WERI-Rb-1 (cell line): ENCODE measurements around the gene PFKM.

Source experiments
- DNase-seq: peaks from one replicate; pipeline ENCODE4 v3.0.0-alpha.2; 2020
- H3K27ac ChIP-seq: fragments of 250-450 bp; sonication (Bioruptor Pico); 2 replicates; pipeline ENCODE4 v1.5.1; 2020; ENCODE audit warnings: mild to moderate bottlenecking, moderate library complexity
- H3K27me3 ChIP-seq: fragments of 250-450 bp; sonication (Bioruptor Pico); 2 replicates; pipeline ENCODE4 v1.5.1; 2021; ENCODE audit warnings: mild to moderate bottlenecking, low read depth, moderate library complexity; ENCODE audit not compliant: insufficient read depth, severe bottlenecking
- H3K36me3 ChIP-seq: fragments of 250-450 bp; sonication (Bioruptor Pico); 2 replicates; pipeline ENCODE4 v1.5.1; 2020; ENCODE audit warnings: mild to moderate bottlenecking, moderate library complexity
- H3K4me3 ChIP-seq: 2 replicates; pipeline ENCODE4 v1.5.1; 2011; ENCODE audit warnings: low read depth, mild to moderate bottlenecking, control low read depth, low read length
- H3K9me3 ChIP-seq: fragments of 250-450 bp; sonication (Bioruptor Pico); 2 replicates; pipeline ENCODE4 v1.5.1; 2021; ENCODE audit warnings: mild to moderate bottlenecking, moderate library complexity; ENCODE audit not compliant: severe bottlenecking
- CTCF ChIP-seq: IDR thresholded peaks from 2 replicates; pipeline ENCODE4 v1.5.1; 2011; ENCODE audit warnings: low read depth, mild to moderate bottlenecking, control low read depth, inconsistent platforms, low read length

Gene PFKM

GRCh38 chr12:48183091-48183875 is 64.1 kb downstream of the PFKM start, which contains the start of gene CCDC184:
Gene CCDC184, plus strand, starts transcription at chr12:48183644. Its CDS starts 479 bp downstream, at chr12:48184123.
- peak within 1 kb of the TSS; percentile 53 for H3K4me3 ChIP-seq
- H3K9me3 ChIP-seq = no peaks in the 10 kb centered on the region
- no peak within 1 kb of the TSS for H3K27ac ChIP-seq
- TF ChIP-seq CTCF = peak; percentile 68
- H3K27me3 ChIP-seq = peaks cover 83% of the 10 kb centered on the region
- DNase-seq = peak; percentile 64
- H3K36me3 ChIP-seq = no peaks in the 10 kb centered on the region

- no peak overlapping the region for H3K27ac ChIP-seq
- peak overlapping the region; percentile 53 for H3K4me3 ChIP-seq
- H3K9me3 ChIP-seq = no peaks in the 10 kb centered on the region
- TF ChIP-seq CTCF = no peak
- H3K27me3 ChIP-seq = peaks cover 87% of the 10 kb centered on the region
- no peaks in the 10 kb centered on the region for H3K36me3 ChIP-seq
- DNase-seq = no peak
Measured at GRCh38 chr12:48183876-48184548, 64.8 kb downstream of the PFKM start.

GRCh38 chr12:48184549-48184922 is 65.4 kb downstream of the PFKM start:
- Histone ChIP-seq H3K9me3 (no peaks in the 10 kb centered on the region), H3K36me3 (no peaks in the 10 kb centered on the region), H3K4me3 (no peak overlapping the region), H3K27me3 (peaks cover 86% of the 10 kb centered on the region), H3K27ac (no peak overlapping the region)
- DNase-seq = no peak
- no peak for TF ChIP-seq CTCF

- TF ChIP-seq CTCF = no peak
- peaks cover 85% of the 10 kb centered on the region for H3K27me3 ChIP-seq
- H3K4me3 ChIP-seq = no peak overlapping the region
- H3K36me3 ChIP-seq = no peaks in the 10 kb centered on the region
- no peak for DNase-seq
- no peak overlapping the region for H3K27ac ChIP-seq
- no peaks in the 10 kb centered on the region for H3K9me3 ChIP-seq
Measured at GRCh38 chr12:48185181-48185919, 66.2 kb downstream of the PFKM start.

GRCh38 chr12:48187916-48188695 is 68.9 kb downstream of the PFKM start:
- no peak overlapping the region for H3K27ac ChIP-seq
- no peak overlapping the region for H3K4me3 ChIP-seq
- DNase-seq = no peak
- TF ChIP-seq CTCF = no peak
- H3K9me3 ChIP-seq = no peaks in the 10 kb centered on the region
- H3K36me3 ChIP-seq = no peaks in the 10 kb centered on the region
- peaks cover 66% of the 10 kb centered on the region for H3K27me3 ChIP-seq
